Small intestine (tissue), 7 donors: ENCODE measurements around the gene EFNA2. TPM values are rescaled to one million over a fixed set of nuclear protein-coding genes. Genes with fewer than 3 reads are reported as not detected.

Experiments
- DNase-seq, 2 donors: peaks; one replicate each; pipeline versions ENCODE4 v3.0.0 to v3.0.0-alpha.2; 2013
- FAIRE-seq: peaks from 2 replicates; lab custom pipeline; 2012; peaks lifted over from hg19 to GRCh38; lab: Jason Lieb, UNC
- H3K27ac ChIP-seq, 3 donors: one replicate each; pipeline ENCODE4 v1.5.1; 2013; ENCODE audit warnings: low read length in 2 of 3, mild to moderate bottlenecking in 2 of 3, control low read depth in 1 of 3, inconsistent platforms in 1 of 3, low read depth in 1 of 3, moderate library complexity in 1 of 3
- H3K27me3 ChIP-seq, 3 donors: one replicate each; pipeline ENCODE4 v1.6.1; 2013; ENCODE audit warnings: low read length in 3 of 3, inconsistent platforms in 1 of 3; ENCODE audit not compliant: control insufficient read depth in 3 of 3, insufficient read depth in 3 of 3
- H3K36me3 ChIP-seq, 3 donors: one replicate each; pipeline ENCODE4 v1.6.1; 2013; ENCODE audit warnings: low read length in 3 of 3, inconsistent platforms in 1 of 3, low read depth in 1 of 3, mild to moderate bottlenecking in 1 of 3, moderate library complexity in 1 of 3; ENCODE audit not compliant: control insufficient read depth in 3 of 3, insufficient read depth in 2 of 3
- H3K4me1 ChIP-seq, 3 donors: one replicate each; pipeline ENCODE4 v1.6.1; 2013; ENCODE audit warnings: low read length in 2 of 3, inconsistent platforms in 1 of 3, low read depth in 1 of 3, mild to moderate bottlenecking in 1 of 3, moderate library complexity in 1 of 3; ENCODE audit not compliant: control insufficient read depth in 3 of 3, insufficient read depth in 2 of 3
- H3K4me3 ChIP-seq, 3 donors: one replicate each; pipeline ENCODE4 v1.5.1; 2013; ENCODE audit warnings: low read length in 3 of 3, control low read depth in 1 of 3, inconsistent platforms in 1 of 3, low read depth in 1 of 3, mild to moderate bottlenecking in 1 of 3, moderate library complexity in 1 of 3
- H3K9me3 ChIP-seq, 2 donors: one replicate each; pipeline ENCODE4 v1.6.1; 2013; ENCODE audit warnings: low read depth in 1 of 2, low read length in 1 of 2; ENCODE audit not compliant: control insufficient read depth in 2 of 2, insufficient read depth in 1 of 2
- WGBS, 3 donors: extraction: QIAGEN DNeasy Blood & Tissue Kit; methylation state at CpG; one replicate each; pipeline ENCODE4 v1.1.7; 2013; 5-methylcytosine and 5-hydroxymethylcytosine counted together
- polyA plus RNA-seq, 4 donors: library from polyadenylated mRNA; stranded (reverse) in 3 of 4; unstranded in 1 of 4; fragments of 200-250 nt in 3 of 4; fragments of 120-200 nt in 1 of 4; gene quantifications; one replicate each; pipeline versions ENCODE4 v1.2.1 to v1.2.3, GENCODE V29; 2013
- donor health status: healthy with polysubstance abuse.
- donor health status: control.
- donor health status: control.
- donor health status: Bipolar disorder and iron deficiency.
- donor health status: healthy.

Gene EFNA2
- polyA plus RNA-seq, 4 donors: 17.7 to 31.3 (median 27.6) TPM

GRCh38 chr19:1261538-1261797, 24.2 kb upstream of the EFNA2 start:
- 4 to 12% (median 7%) methylated on average over 14 of the region's 14 CpGs for WGBS, 3 donors
- peaks cover 13 to 41% (median 15%) of the 10 kb centered on the region in 3 donors for H3K36me3 ChIP-seq
- H3K27ac ChIP-seq: peak overlapping the region; percentile 99 to 100 (median 99)
- H3K27me3 ChIP-seq: no peaks in the 10 kb centered on the region
- FAIRE-seq (no peak), DNase-seq (peak in 1 of 2 donors; percentile 66)
- H3K4me3 ChIP-seq: peak overlapping the region; percentile 59 to 67 (median 62)
- H3K4me1 ChIP-seq: peaks cover 8 to 87% (median 15%) of the 10 kb centered on the region in 3 donors
- H3K9me3 ChIP-seq: no peaks in the 10 kb centered on the region

GRCh38 chr19:1261798-1262622, 23.7 kb upstream of the EFNA2 start:
- 7 to 27% (median 16%) methylated on average over 22 to 28 of the region's 28 CpGs for WGBS, 3 donors
- no peak for FAIRE-seq
- H3K27me3 ChIP-seq: no peaks in the 10 kb centered on the region

GRCh38 chr19:1262623-1263123, 23.0 kb upstream of the EFNA2 start:
- Histone ChIP-seq H3K9me3 (no peaks in the 10 kb centered on the region), H3K36me3 (peaks cover 4 to 29% (median 4%) of the 10 kb centered on the region in 3 donors), H3K27me3 (no peaks in the 10 kb centered on the region), H3K4me3 (peak overlapping the region in 2 of 3 donors; percentile 12), H3K27ac (peak overlapping the region; percentile 99 to 100 (median 99)), H3K4me1 (peaks cover 9 to 83% (median 20%) of the 10 kb centered on the region in 3 donors)
- DNase-seq: no peak
- 18 to 38% (median 20%) methylated on average over 20 to 21 of the region's 21 CpGs for whole genome bisulfite sequencing, 3 donors
- FAIRE-seq: no peak

More at GRCh38 chr19:1261798-1262622, 23.7 kb upstream of the EFNA2 start:
- Histone ChIP-seq H3K4me1 (peaks cover 8 to 83% (median 15%) of the 10 kb centered on the region in 3 donors), H3K4me3 (peak overlapping the region; percentile 59 to 67 (median 62)), H3K36me3 (peaks cover 8 to 36% (median 10%) of the 10 kb centered on the region in 3 donors), H3K27ac (peak overlapping the region; percentile 99 to 100 (median 99)), H3K9me3 (no peaks in the 10 kb centered on the region)
- peak; percentile 95 to 98 for DNase-seq

GRCh38 chr19:1263188-1263587, 22.5 kb upstream of the EFNA2 start:
- H3K9me3 ChIP-seq: no peaks in the 10 kb centered on the region
- no peaks in the 10 kb centered on the region for H3K27me3 ChIP-seq
- peaks cover 0 to 24% (median 0%) of the 10 kb centered on the region in 3 donors for H3K36me3 ChIP-seq
- H3K4me3 ChIP-seq: peak overlapping the region in 1 of 3 donors; percentile 12
- peak overlapping the region; percentile 99 to 100 (median 99) for H3K27ac ChIP-seq
- 43 to 61% (median 58%) methylated on average over 5 of the region's 5 CpGs for WGBS, 3 donors
- peaks cover 8 to 83% (median 20%) of the 10 kb centered on the region in 3 donors for H3K4me1 ChIP-seq
- FAIRE-seq (no peak), DNase-seq (peak in 1 of 2 donors; percentile 42)

GRCh38 chr19:1264801-1265614, 20.7 kb upstream of the EFNA2 start:
- peaks cover 7 to 77% (median 17%) of the 10 kb centered on the region in 3 donors for H3K4me1 ChIP-seq
- FAIRE-seq: no peak
- 68 to 76% (median 74%) methylated on average over 25 to 26 of the region's 26 CpGs for WGBS, 3 donors
- H3K4me3 ChIP-seq: no peak overlapping the region
- H3K27ac ChIP-seq: peak overlapping the region; percentile 78 to 94 (median 86)
- H3K9me3 ChIP-seq: no peaks in the 10 kb centered on the region
- peak; percentile 88 to 91 for DNase-seq
- H3K36me3 ChIP-seq: peaks cover 0 to 16% (median 0%) of the 10 kb centered on the region in 3 donors
- no peaks in the 10 kb centered on the region for H3K27me3 ChIP-seq

GRCh38 chr19:1265615-1266128, 20.0 kb upstream of the EFNA2 start:
- DNase-seq (peak; percentile 55 to 79), FAIRE-seq (no peak)
- Histone ChIP-seq H3K4me1 (peaks cover 4 to 77% (median 13%) of the 10 kb centered on the region in 3 donors), H3K9me3 (no peaks in the 10 kb centered on the region), H3K27me3 (no peaks in the 10 kb centered on the region), H3K36me3 (peaks cover 0 to 22% (median 0%) of the 10 kb centered on the region in 3 donors), H3K27ac (peak overlapping the region; percentile 86 to 94 (median 90)), H3K4me3 (peak overlapping the region in 2 of 3 donors; percentile 52 to 55)
- 9 to 12% (median 12%) methylated on average over 20 to 28 of the region's 28 CpGs for WGBS, 3 donors

GRCh38 chr19:1266129-1266915, 19.4 kb upstream of the EFNA2 start:
- no peak for FAIRE-seq

More at GRCh38 chr19:1266129-1266915, 19.4 kb upstream of the EFNA2 start:
- Histone ChIP-seq H3K27me3 (no peaks in the 10 kb centered on the region), H3K36me3 (peaks cover 2 to 29% (median 3%) of the 10 kb centered on the region in 3 donors), H3K27ac (peak overlapping the region; percentile 86 to 94 (median 90)), H3K9me3 (no peaks in the 10 kb centered on the region), H3K4me3 (peak overlapping the region in 2 of 3 donors; percentile 52 to 55), H3K4me1 (peaks cover 4 to 81% (median 15%) of the 10 kb centered on the region in 3 donors)
- DNase-seq: peak; percentile 96 to 97
- 2 to 3% (median 2%) methylated on average over 42 to 84 of the region's 84 CpGs for WGBS, 3 donors
